HG03064 (cell line): ENCODE results near the gene LRCH1.
"Not testable (repeated sequence)": the region's sequence is repeated elsewhere in the genome, so short reads cannot be mapped to it uniquely, and the experiment has no call there.

ENCODE experiments used
- ATAC-seq: cut with Tn5 transposase; IDR thresholded peaks from one replicate; pipeline ENCODE4 v1.9.1; 2021; ENCODE audit warnings: low read depth; ENCODE audit not compliant: unreplicated experiment

The LRCH1 gene, protein sequence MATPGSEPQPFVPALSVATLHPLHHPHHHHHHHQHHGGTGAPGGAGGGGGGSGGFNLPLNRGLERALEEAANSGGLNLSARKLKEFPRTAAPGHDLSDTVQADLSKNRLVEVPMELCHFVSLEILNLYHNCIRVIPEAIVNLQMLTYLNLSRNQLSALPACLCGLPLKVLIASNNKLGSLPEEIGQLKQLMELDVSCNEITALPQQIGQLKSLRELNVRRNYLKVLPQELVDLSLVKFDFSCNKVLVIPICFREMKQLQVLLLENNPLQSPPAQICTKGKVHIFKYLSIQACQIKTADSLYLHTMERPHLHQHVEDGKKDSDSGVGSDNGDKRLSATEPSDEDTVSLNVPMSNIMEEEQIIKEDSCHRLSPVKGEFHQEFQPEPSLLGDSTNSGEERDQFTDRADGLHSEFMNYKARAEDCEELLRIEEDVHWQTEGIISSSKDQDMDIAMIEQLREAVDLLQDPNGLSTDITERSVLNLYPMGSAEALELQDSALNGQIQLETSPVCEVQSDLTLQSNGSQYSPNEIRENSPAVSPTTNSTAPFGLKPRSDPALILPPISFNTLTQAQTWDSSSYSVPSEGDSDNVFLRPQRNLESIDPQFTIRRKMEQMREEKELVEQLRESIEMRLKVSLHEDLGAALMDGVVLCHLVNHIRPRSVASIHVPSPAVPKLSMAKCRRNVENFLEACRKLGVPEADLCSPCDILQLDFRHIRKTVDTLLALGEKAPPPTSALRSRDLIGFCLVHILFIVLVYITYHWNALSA

GRCh38 chr13:46552889-46553520, at the start of gene LRCH1:
TSS of gene LRCH1 (plus strand) at chr13:46553170. CDS start at chr13:46553397, 227 bp downstream.
- peak; percentile 59 for ATAC-seq

DNA sequence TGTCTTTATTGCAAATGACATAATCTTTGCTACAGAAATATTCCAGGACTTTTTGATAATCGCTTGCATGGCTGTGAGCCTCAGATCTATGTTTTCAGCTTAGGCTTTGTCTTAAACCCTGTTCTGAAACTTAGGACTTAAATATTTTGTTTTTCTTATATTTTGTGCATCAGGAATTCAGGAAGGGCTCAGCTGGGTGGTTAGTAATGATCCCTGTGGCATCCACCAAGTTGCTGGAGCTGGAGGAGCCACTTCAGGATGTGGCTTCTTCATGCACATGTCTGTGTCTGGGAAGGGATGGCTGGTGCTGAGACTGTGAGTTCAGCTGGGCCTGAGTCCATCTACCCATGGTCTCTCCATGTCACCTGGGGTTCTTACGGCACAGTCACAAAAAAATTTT, 48.9 kb upstream of the LRCH1 start:
- no peak for ATAC-seq

DNA sequence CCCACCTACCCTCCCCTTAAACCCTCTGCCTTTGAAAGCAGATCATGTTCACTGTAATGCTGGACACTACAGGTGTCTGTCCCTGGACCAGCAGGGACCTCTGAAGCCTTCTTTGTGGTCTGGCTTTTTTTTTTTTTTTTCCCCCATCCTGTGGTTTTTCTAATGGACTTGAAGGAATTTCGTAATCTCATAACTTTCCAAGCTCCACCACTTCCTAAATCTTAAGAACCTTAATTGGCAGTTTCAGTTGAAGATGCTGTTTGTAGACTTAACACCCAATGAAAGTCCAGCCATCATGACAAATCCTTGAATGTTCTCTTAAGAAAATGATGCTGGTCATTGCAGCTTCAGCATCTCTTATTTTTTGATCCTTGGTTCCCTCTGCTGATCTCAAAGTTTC, 45.0 kb upstream of the LRCH1 start:
- ATAC-seq: no peak

DNA sequence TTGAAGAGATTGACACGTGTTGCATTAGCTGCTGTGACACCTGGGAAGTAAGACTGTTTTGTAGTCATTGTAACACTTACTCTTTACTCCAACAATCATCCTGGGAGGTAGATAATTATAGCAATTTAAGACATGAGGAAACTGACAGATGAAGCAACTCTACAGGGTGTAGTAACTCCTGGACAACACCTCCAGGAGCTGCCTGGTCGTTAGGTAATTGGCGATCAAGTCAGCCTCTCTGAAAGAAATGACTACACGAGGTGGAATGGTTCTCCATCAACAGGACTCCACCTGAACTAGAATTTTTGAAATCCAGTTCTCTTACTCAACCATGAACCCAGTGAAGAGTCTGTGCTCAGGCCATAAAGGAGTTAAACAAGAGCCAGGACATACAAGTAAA, 43.0 kb upstream of the LRCH1 start:
- no peak for ATAC-seq

- no peak for ATAC-seq
These were observed 37.2 kb upstream of the LRCH1 start for GRCh38 chr13:46515803-46516202.

GRCh38 chr13:46516599-46517338, 36.2 kb upstream of the LRCH1 start:
- no peak for ATAC-seq

DNA sequence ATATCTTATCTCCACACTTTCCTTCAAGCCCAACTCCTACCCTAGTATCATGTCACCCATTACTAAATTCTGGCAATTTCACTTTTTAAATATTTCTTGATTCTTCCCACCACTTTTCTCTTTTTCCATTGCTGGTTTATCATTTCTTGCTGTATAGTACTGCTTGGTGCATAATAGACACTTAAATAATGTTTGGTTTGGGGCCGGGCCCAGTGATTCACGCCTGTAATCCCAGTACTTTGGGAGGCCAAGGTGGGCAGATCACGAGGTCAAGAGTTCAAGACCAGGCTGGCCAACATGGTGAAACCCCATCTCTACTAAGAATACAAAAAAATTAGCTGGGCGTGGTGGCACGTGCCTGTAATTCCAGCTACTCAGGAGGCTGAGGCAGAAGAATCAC, 35.2 kb upstream of the LRCH1 start:
- not testable (repeated sequence) for ATAC-seq

GRCh38 chr13:46519182-46519581, 33.8 kb upstream of the LRCH1 start:
- no peak for ATAC-seq

DNA sequence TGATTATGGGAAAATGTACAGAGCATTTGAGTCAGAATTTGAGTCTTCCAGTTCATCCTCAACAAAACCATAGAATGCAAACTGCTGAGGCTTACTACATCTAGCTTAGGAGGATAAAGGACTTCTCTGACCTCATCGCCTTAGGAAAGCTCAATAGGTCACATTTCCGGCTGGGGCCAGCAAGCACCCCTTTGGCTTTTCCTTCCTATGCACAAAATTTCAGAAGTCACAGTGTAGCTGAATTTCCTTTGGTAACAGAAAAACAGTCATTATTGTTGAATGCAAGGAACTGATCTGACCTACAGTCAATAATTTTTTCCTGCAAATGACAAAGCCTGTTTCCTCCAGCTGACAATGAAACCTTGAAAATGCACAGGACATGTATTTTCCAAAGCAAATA, 32.8 kb upstream of the LRCH1 start:
- ATAC-seq: no peak

DNA sequence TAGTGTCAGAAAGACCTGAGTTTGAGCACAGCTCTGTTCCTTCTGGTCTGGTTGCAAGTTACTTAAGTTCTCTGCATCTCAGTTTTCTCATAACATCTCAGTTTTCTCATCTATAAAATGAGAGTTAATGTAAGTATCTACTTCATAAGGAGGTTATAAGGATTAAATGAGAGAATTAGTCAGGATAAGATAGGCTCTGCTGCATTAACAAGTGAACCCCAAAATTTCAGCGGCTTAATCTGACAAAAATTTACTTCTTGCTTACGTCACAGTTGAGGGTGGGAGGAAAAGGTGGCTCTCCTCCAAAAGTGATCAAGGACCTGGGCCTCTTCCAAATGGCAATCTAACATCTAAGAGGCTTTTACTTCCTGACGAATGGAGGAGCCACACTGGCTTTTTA, 31.5 kb upstream of the LRCH1 start:
- no peak for ATAC-seq

- no peak for ATAC-seq
These were observed 30.8 kb upstream of the LRCH1 start for GRCh38 chr13:46521921-46522747.

DNA sequence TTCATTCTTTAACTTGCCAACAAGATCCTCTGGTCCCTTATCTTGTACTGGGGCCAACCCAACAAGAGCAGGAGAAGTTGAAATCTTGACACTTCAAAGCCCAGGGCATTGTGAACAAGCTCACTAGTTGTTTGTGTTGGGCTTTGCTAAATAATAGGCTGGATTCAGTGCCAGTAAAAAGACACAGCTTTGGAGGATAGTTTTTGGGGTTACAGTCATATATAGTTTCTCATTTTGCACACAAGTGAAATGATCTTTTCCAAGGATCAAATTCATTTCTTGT, 30.3 kb upstream of the LRCH1 start:
- ATAC-seq: no peak

- no peak for ATAC-seq
These were observed 28.8 kb upstream of the LRCH1 start for GRCh38 chr13:46523972-46524752.

- no peak for ATAC-seq
These were observed 26.8 kb upstream of the LRCH1 start for GRCh38 chr13:46526100-46526735.

DNA sequence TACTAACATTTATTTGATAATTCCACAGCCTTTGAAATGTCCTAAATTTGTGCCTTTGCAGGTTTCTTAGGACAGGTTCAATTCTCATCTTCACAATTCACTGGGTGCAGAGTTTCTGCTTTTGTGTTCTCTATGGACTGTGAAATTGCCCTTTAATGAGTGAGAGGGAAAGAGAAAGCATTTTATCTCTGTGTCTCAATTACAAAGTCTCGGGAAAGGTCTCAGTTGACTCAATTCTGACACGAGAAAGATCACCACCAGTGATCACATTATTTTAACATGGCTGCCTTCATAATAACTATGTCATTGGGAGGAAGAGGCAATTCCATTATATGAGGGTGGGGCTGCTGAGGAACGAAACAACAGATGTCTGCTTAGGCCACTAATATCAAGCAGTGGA, 26.2 kb upstream of the LRCH1 start:
- no peak for ATAC-seq

GRCh38 chr13:46527237-46527636, 25.7 kb upstream of the LRCH1 start:
- no peak for ATAC-seq

- ATAC-seq: no peak
These were observed 23.6 kb upstream of the LRCH1 start for GRCh38 chr13:46529216-46529919.
